Embryonic facial prominence (tissue), 1 donor: ENCODE results near the gene HOXC11.

Experiments
- DNase-seq: peaks from one replicate; pipeline ENCODE4 v3.0.0-alpha.2; 2016; ENCODE audit errors: extremely low spot score

Gene HOXC11

GRCh38 chr12:53956914-53957536 is 15.9 kb upstream of the HOXC11 start:
- DNase-seq: no peak

- DNase-seq: no peak
These were observed 14.8 kb upstream of the HOXC11 start for GRCh38 chr12:53958128-53958527.

- DNase-seq: no peak
These were observed 13.6 kb upstream of the HOXC11 start for GRCh38 chr12:53959314-53959713.

- no peak for DNase-seq
These were observed 12.5 kb upstream of the HOXC11 start for GRCh38 chr12:53960187-53961024.

- no peak for DNase-seq
These were observed 11.7 kb upstream of the HOXC11 start for GRCh38 chr12:53961025-53961761.

GRCh38 chr12:53963005-53963404 is 9.9 kb upstream of the HOXC11 start:
- DNase-seq: no peak

- DNase-seq: no peak
These were observed 9.3 kb upstream of the HOXC11 start for GRCh38 chr12:53963434-53964314.

GRCh38 chr12:53964315-53964713 is 8.6 kb upstream of the HOXC11 start:
- DNase-seq: no peak

GRCh38 chr12:53965281-53966084 is 7.4 kb upstream of the HOXC11 start:
- no peak for DNase-seq

GRCh38 chr12:53966085-53966384 is 6.9 kb upstream of the HOXC11 start:
- DNase-seq: no peak

GRCh38 chr12:53966385-53967133 is 6.4 kb upstream of the HOXC11 start:
- DNase-seq: no peak

- DNase-seq: no peak
These were observed 5.5 kb upstream of the HOXC11 start for GRCh38 chr12:53967421-53967925.

- no peak for DNase-seq
These were observed 4.5 kb upstream of the HOXC11 start for GRCh38 chr12:53968214-53969127.

GRCh38 chr12:53969588-53970259 is 3.2 kb upstream of the HOXC11 start:
- no peak for DNase-seq

GRCh38 chr12:53970451-53970850 is 2.5 kb upstream of the HOXC11 start:
- DNase-seq: no peak

GRCh38 chr12:53971129-53971528 is 1.8 kb upstream of the HOXC11 start:
- DNase-seq: no peak

GRCh38 chr12:53971686-53972085 is 1.2 kb upstream of the HOXC11 start:
- no peak for DNase-seq

GRCh38 chr12:53972152-53972702 is 699 bp upstream of the HOXC11 start:
- no peak for DNase-seq
